ENCODE results near the gene LCE2D.
"Not testable (repeated sequence)": the region's sequence is repeated elsewhere in the genome, so short reads cannot be mapped to it uniquely, and the experiment has no call there.

The LCE2D gene

DNA sequence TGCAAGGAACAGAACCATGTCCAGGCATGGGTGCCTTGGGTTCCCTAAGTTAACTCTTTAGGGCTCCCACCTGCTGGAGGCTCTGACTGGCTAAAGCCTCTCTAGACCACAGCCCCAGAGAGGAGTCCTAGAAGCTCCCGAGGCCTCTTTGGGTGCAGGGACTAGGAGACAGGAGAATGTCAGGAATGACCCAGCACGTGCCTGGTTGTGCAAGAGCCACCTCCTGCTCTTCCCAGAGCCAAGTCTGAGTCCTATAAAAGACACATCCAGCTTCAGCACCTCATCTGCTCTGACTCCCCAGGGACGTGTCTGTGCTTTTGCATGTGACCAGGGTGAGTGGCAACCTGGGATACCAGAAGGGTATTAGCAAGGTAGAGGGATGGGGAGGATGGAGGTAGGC, at the start of gene LCE2D:
Gene LCE2D, plus strand, starts transcription at position 283 of the 400 bp plus-strand sequence. CDS start 726 bp downstream, outside the sequence.
- no peak for DNase-seq

DNA sequence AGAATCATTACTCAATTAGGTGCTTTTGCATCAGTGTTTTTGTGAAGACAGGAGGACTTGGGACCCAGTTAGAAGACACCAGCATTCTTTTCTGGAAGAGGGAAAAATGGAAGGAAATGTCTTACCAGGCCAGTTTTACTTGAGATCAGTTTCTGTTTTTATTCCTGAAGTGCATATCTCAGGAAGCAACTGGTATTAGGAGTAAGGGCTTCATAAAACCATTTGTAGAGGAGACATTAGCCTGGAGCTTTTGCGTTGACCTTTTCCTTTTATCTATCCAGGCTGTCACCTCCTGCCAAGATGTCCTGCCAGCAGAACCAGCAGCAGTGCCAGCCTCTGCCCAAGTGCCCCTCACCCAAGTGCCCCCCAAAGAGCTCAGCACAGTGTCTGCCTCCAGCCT, 49.7 kb upstream of the LCE2D start, which contains the start of gene LCE3B:
Gene LCE3B, plus strand, starts transcription at position 301 of the 400 bp plus-strand sequence. Its CDS starts 0 bp downstream, at position 301.
- no peak for DNase-seq

DNA sequence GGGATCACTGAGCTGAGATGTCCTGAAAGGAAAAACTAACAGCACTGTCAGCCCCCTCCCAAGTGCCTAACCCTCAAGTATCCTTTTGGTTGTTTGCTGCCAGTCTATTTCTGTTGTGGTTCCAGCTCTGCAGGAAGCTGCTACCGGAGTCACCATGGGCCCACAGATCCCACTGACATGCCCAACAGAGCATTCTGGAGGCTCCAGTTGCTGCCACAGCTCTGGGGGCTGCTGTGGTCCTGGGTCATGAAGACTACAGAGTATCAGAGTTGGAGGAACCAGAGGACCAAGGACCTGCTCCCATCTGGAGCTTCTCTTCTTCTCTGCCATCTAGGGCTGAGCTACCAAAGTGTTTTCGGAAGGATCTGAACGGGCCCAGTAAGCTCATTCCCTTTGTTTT, 41.2 kb upstream of the LCE2D start:
- no peak for DNase-seq

DNA sequence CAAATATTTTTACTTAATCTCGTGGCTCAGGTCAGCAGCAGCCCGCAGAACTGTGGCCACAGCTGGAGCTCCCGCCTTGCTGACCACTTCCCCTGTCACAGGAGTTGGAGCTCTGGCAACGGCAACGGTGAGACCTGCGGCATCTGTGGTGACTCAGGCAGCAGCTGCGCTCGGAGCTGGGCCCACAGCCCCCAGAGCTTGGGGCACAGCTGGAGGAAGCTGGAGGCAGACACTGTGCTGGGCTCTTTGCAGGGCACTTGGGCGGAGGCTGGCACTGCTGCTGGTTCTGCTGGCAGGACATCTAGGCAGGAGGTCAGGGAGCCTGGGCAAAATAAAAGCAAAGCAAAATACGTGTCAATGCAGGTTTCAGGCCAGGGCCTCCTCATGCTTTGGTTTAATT, 40.4 kb upstream of the LCE2D start, which contains the start of gene LCE3A:
Gene LCE3A, minus strand, starts transcription at position 301 of the 400 bp plus-strand sequence. Its CDS starts 0 bp downstream, at position 301.
- peak in 1 of 2 experiments; percentile 3 for DNase-seq

- DNase-seq: peak; percentile 12 to 41
These were observed 39.9 kb upstream of the LCE2D start for GRCh38 chr1:152623203-152623844.

DNA sequence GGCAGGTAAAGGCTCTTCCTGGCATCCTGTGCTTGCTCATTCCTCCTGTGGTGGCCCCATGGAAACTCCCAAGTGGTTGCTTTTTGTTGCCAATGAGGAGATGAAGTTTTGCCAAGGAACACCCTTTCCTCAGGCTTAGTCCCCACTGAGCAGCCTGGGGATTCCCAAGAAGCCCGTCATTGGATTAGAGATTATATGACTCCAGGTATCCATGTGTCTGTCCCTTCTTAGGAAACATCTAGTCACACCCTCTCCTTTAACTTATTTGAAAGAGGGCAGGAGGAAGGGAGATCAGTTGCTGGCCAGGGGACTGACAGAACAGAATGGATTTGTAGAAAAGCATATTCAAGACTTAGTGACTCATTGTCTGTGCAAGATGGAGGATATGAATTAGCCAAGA, 36.4 kb upstream of the LCE2D start:
- DNase-seq: no peak

GRCh38 chr1:152630596-152630995, 32.6 kb upstream of the LCE2D start:
- DNase-seq: no peak

DNA sequence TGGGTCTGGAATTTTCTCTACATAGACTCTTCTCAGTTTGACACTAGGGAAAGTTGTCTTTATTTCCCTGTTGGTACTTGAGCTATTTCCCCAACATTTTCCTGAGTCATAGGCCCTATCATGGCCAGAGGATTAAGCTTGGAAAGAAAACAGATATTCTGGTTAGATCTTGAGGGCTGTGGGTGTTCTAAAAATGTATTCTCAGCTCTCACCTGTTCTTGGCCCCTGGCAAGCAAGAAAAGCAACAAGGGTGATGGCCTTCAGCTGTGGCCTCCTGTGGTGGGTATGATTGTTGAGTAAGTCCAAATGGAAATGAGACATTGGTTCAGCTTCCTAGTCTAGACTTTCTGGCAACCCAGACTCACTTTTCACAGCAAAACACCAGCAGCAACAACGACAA, 22.8 kb upstream of the LCE2D start:
- DNase-seq: no peak

DNA sequence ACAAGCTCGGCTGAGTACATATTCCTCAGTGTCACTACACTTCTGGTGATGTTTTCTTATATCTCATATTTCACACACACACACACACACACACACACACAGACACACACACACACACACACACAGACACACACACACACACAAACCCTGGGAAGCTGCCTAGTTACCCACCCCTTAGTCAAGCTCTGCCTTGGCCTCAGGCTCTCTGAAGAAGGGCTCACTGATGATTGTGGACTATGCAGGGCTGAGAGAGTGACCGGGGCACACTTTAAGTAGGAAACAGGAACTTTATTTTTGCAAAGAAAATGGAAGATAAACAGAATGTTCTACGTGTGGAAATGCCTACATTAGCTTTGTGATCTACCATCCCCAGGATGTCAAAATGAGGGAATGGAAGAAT, 19.2 kb upstream of the LCE2D start:
- DNase-seq: no peak

- DNase-seq: no peak
These were observed 18.0 kb upstream of the LCE2D start for GRCh38 chr1:152645146-152645545.

GRCh38 chr1:152646656-152647055, 16.5 kb upstream of the LCE2D start:
- DNase-seq: no peak

DNA sequence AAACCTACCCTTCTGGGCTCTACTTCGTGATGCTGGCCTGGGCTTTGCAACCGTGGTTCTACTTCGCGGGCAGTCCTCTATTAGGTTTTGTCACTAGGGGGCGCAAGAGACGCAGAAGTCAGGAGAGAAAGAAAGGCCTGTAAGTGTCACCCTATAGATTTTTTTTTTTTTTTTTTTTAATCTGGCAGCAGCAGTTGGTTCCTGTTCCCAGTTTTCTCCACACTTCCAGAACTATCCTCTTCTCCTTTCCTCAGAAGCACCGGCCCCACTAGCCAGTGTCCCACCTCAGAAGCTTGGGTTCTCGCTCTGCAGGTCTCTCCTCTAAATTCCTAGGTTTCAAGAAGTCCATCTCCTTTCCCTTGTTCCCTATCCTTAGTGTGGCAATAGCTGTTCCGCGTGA, 9.1 kb upstream of the LCE2D start:
- peak; percentile 43 to 78 for DNase-seq

DNA sequence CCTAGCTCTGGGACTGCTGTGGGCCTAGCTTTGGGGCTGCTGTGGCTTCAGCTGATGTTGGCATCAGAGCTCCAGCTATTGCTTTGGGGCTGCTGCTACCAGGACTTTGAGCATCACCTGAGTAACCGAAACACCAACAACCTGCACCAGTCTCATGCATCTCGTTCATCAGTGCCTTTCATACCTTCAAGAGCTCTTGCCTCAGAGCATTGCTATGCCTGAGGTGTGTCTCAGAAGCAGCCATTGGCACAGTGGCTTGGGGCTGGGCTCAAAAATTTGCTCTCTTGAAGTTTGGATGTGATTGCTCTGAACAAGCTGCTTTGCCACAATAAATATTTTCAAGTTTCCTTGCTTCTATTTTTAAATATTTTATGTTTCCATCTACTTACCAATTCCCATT, 6.7 kb upstream of the LCE2D start:
- DNase-seq: no peak

GRCh38 chr1:152657677-152658076, 5.5 kb upstream of the LCE2D start:
- no peak for DNase-seq

GRCh38 chr1:152658649-152659048, 4.5 kb upstream of the LCE2D start:
- no peak for DNase-seq

GRCh38 chr1:152666171-152666570, 3.0 kb downstream of the LCE2D start:
- not testable (repeated sequence) for DNase-seq

GRCh38 chr1:152667648-152668047, 4.5 kb downstream of the LCE2D start:
- no peak for DNase-seq

GRCh38 chr1:152673016-152673415, 9.8 kb downstream of the LCE2D start:
- no peak for DNase-seq

DNA sequence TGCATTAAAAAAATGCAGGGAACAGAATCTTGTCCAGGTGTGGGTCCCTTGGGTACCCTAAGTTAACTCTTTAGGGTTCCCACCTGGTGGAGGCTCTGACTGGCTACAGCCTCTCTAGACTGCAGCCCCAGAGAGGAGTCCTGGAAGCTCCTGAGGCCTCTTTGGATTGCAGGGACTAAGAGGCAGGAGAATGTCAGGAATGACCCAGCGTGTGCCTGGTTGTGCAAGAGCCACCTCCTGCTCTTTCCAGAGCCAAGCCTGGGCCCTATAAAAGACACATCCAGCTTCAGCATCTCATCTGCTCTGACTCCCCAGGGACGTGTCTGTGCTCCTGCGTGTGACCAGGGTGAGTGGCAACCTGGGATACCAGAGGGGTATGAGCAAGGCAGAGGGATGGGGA, 11.8 kb downstream of the LCE2D start, which contains the start of gene LCE2C:
Gene LCE2C, plus strand, starts transcription at position 297 of the 400 bp plus-strand sequence. CDS start 737 bp downstream, outside the sequence.
- DNase-seq: not testable (repeated sequence)

DNA sequence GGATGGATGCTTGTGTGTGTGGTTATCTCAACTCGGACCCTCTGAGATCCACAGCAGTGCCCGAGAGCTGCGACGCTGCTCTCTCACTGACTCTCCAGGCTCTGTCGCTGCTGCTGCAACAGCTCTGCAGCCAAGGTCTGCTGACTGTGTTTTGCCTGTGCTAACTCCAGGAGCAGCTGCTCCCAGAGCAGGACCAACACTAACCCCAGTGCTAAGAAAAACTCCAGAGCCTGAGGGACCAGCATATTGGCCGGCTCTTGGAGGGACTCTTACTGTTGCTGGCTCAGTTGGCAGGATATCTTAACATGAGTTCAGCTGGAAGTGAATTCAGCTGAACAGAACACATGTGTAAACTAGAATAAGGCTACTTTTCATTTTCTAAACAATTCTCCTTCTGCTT, 16.3 kb downstream of the LCE2D start:
- no peak for DNase-seq

DNA sequence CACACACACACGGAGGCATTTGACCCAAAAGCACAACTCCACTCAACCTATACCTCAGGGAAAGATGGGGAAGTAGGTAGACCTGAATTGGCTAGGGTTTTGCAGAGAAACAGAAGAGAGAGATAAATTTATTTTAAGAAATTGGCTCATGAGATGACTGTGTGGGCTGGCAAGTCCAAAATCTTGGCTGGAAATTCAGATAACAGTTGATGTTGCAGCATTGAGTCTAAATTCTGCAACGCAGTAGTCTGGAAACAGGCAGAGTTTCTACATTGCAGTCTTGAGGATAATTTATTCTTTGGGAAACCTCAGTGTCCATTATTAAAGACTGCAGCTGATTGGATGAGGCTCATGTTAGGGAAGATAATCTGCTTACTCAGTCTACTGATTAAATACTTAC, 18.4 kb downstream of the LCE2D start:
- DNase-seq: no peak

GRCh38 chr1:152683846-152684245, 20.7 kb downstream of the LCE2D start:
- no peak for DNase-seq

- not testable (repeated sequence) for DNase-seq
These were observed 22.6 kb downstream of the LCE2D start, which contains the start of gene LCE2B for GRCh38 chr1:152685823-152686222. Gene LCE2B, plus strand, starts transcription at chr1:152686123. Its CDS starts 721 bp downstream, at chr1:152686844.

DNA sequence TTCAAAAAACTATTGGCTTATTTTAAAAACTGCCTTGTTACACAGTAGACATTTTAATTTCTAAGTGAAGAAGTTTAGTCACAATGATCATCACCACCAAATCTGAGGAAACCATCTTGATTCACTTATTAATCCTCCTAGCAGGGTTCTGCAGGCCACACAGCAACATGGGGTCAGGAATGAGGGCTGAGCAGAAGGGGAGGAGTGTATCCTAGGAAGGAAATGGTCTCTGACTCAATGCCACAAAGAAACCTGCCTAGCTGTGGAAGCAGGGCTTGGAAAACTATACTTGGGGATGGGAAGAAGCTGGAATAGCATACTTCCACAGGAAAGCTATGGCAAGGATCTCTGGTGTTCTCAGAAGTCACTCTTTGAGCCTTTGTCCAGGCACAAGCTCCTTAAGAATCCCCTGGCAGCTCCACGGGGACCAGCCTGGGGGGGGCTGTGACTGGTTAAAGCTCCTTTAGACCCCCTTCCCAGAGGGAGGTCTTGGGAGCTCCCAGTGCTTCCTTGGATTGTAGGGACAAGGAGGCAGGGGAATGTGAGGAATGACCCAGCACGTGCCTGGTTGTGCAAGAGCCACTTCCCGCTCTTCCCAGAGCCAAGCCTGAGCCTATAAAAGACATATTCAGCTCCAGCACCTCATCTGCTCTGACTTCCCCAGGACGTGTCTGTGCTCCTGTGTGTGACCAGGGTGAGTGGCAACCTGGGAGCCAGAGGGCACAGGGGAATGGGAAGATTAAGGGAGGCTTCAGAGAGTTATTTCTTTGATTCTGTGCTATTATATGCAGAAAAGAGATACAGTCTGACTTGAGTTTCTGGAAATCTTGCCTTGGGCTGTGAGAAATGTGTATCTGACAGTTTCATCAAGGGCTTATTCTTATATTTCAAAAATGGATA, 34.8 kb downstream of the LCE2D start, which contains the start of gene LCE2A:
Gene LCE2A, plus strand, starts transcription at position 645 of the 900 bp plus-strand sequence. CDS start 557 bp downstream, outside the sequence.
- no peak for DNase-seq

All from SHP77 (cell line).